Measurements from ENCODE around the gene AKAP7.

DNA sequence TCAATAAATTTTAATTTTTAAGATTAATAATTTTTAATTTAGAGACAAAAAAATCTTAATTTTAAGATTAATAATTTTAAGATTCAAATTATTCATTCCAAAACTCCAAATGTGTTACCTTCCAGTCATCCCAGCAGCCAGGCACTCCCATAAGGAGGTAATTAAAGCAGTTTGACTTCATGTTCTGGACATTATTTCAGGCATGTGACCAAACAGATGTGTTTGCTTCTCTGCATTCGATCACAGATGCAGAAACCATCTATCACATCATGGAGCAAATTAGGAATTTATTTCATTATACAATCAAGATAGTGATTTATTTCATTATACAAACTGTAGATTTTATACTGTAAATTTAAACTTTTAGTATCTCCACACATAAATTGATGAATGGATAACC, 150.3 kb downstream of the AKAP7 start:
- TF ChIP-seq EZH2 (IDR thresholded peaks at IDR 0.05) (no peak), POLR2AphosphoS5 (IDR thresholded peaks at IDR 0.05; ENCODE audit: borderline replicate concordance, low read depth, low read length) (no peak)
